ENCODE data around the gene PIP5KL1. TPM values are rescaled to one million over a fixed set of nuclear protein-coding genes. Genes with fewer than 3 reads are reported as not detected.

The PIP5KL1 gene
- total RNA-seq, 1 experiment from 2014 or later = 21.9 TPM

DNA sequence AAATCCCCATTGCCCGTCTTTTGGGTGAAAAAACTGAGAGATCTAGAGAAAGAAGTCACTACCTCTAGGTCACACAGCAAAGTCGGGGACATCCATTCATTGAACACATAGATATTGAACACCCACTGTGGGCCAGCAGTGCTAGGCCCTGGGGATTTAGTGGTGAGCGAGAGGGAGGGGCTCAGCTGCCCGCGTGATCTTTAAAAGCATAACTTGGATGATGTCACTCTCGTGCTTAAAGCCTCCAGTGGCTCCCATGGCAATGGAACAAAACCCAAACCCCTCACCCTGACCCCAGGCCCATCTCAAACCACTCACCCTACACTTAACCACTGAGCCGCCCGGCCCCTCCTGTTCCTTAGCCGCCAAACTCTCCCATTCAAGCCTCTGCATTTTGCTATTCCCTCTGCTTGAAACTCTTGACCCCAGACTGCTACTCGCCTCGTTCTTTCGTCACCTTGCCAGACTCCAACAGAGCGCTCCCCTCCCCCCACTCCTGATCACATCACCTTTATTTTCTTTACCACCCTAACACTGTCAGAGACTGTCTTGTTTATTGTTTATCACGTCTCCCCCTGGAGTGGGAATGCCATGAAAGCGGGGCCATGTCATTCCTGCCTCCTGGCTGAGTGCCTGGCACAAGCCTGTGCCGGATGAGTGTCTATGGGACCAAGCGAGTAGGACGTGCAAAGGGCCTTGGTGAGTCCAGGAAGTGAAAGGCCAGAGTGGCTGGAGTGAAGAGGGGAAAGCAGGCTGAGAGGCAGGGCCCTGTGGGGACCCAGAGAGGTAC lies 710 bp upstream of the PIP5KL1 start:
- no peaks in the 10 kb centered on the region for H3K9me3 ChIP-seq (ENCODE audit: insufficient read depth, low read depth)
- peaks cover 52% of the 10 kb centered on the region for H3F3A ChIP-seq (ENCODE audit: insufficient read depth, low read depth)
- H3K9me2 ChIP-seq (ENCODE audit: insufficient read depth) = no peaks in the 10 kb centered on the region
- peaks cover 42% of the 10 kb centered on the region for H3K4me1 ChIP-seq (replicated peaks; ENCODE audit: insufficient read depth)
- no peak overlapping the region for H3K27ac ChIP-seq
- peak in 1 of 2 experiments; percentile 46 for DNase-seq
- ChIA-PET POLR2A (ENCODE audit: unreplicated experiment) (interaction anchor here (0.5 to 0.6 kb wide), 2 partner anchors 70 to 148 kb away, joined by 6 read pairs; no protein-coding TSS in a partner anchor), CTCF (interaction anchor here (0.6 kb wide), 1 partner anchor 104 kb away, joined by 9 read pairs; no protein-coding TSS in a partner anchor)
- BruUV-seq (replicated peaks) = no TSS peak
- TF ChIP-seq, protein P1, sequence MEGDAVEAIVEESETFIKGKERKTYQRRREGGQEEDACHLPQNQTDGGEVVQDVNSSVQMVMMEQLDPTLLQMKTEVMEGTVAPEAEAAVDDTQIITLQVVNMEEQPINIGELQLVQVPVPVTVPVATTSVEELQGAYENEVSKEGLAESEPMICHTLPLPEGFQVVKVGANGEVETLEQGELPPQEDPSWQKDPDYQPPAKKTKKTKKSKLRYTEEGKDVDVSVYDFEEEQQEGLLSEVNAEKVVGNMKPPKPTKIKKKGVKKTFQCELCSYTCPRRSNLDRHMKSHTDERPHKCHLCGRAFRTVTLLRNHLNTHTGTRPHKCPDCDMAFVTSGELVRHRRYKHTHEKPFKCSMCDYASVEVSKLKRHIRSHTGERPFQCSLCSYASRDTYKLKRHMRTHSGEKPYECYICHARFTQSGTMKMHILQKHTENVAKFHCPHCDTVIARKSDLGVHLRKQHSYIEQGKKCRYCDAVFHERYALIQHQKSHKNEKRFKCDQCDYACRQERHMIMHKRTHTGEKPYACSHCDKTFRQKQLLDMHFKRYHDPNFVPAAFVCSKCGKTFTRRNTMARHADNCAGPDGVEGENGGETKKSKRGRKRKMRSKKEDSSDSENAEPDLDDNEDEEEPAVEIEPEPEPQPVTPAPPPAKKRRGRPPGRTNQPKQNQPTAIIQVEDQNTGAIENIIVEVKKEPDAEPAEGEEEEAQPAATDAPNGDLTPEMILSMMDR (conservative IDR thresholded peaks at IDR 0.05) = no peak
- intact Hi-C loops (cut with micrococcal nuclease; ENCODE audit: unreplicated experiment) = no loop called here
- no peaks in the 10 kb centered on the region for H3K36me3 ChIP-seq (ENCODE audit: low read depth)
- 0 out of 2 replicates have a peak, but pooled peaks cover 3% of the 10 kb centered on the region for H4K20me1 ChIP-seq (ENCODE audit: insufficient read depth)
- peak overlapping the region; percentile 88 for H3K4me2 ChIP-seq
- H3K79me2 ChIP-seq (ENCODE audit: low read depth) = peaks cover 18% of the 10 kb centered on the region
- peak overlapping the region; percentile 58 for H3K4me3 ChIP-seq
- H3K27me3 ChIP-seq (ENCODE audit: insufficient read depth, low read depth) = no peaks in the 10 kb centered on the region
- 0 out of 2 replicates have a peak overlapping the region, but pooled peaks have one; percentile 48 for H2AFZ ChIP-seq

DNA sequence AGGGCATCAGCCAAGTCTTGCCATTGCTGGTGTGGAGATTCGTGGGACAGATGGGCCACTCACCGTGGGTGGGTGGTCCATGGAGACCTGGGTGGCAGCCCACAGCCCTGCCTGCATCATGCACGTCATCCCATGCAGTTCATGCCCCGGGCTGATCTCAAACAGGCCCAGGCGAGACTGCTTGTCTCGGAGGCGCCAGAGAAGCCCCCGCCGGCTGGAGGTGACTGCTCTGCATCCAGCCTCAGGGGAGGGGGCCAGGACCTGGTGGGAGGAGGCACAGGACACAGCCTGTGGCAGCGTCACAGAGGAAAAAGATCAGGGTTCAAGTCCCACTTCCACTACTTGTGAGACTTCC lies 975 bp downstream of the PIP5KL1 start:
- Histone ChIP-seq H3K79me2 (ENCODE audit: low read depth) (0 out of 2 replicates have a peak, but pooled peaks cover 4% of the 10 kb centered on the region), H3K4me2 (no peak overlapping the region), H3K36me3 (ENCODE audit: low read depth) (no peaks in the 10 kb centered on the region), H2AFZ (no peak overlapping the region), H3K4me3 (no peak overlapping the region), H3K27ac (no peak overlapping the region), H3F3A (ENCODE audit: insufficient read depth, low read depth) (peaks cover 56% of the 10 kb centered on the region), H3K9me3 (ENCODE audit: insufficient read depth, low read depth) (no peaks in the 10 kb centered on the region), H3K4me1 (replicated peaks; ENCODE audit: insufficient read depth) (peaks cover 37% of the 10 kb centered on the region), H3K9me2 (ENCODE audit: insufficient read depth) (no peaks in the 10 kb centered on the region), H3K27me3 (ENCODE audit: insufficient read depth, low read depth) (no peaks in the 10 kb centered on the region), H4K20me1 (ENCODE audit: insufficient read depth) (0 out of 2 replicates have a peak, but pooled peaks cover 3% of the 10 kb centered on the region)
- no peak for DNase-seq
- ChIA-PET CTCF (no interaction called here), POLR2A (ENCODE audit: unreplicated experiment) (interaction anchor here (1.0 kb wide), 1 partner anchor 149 kb away, joined by 13 read pairs; no protein-coding TSS in a partner anchor)
- TF ChIP-seq, protein P1 (conservative IDR thresholded peaks at IDR 0.05) = no peak
- no peak for TF ChIP-seq EZH2 (IDR thresholded peaks at IDR 0.05; ENCODE audit: low read depth)
- intact Hi-C loops (cut with micrococcal nuclease; ENCODE audit: unreplicated experiment) = no loop called here
- no TSS peak for BruUV-seq (replicated peaks)

DNA sequence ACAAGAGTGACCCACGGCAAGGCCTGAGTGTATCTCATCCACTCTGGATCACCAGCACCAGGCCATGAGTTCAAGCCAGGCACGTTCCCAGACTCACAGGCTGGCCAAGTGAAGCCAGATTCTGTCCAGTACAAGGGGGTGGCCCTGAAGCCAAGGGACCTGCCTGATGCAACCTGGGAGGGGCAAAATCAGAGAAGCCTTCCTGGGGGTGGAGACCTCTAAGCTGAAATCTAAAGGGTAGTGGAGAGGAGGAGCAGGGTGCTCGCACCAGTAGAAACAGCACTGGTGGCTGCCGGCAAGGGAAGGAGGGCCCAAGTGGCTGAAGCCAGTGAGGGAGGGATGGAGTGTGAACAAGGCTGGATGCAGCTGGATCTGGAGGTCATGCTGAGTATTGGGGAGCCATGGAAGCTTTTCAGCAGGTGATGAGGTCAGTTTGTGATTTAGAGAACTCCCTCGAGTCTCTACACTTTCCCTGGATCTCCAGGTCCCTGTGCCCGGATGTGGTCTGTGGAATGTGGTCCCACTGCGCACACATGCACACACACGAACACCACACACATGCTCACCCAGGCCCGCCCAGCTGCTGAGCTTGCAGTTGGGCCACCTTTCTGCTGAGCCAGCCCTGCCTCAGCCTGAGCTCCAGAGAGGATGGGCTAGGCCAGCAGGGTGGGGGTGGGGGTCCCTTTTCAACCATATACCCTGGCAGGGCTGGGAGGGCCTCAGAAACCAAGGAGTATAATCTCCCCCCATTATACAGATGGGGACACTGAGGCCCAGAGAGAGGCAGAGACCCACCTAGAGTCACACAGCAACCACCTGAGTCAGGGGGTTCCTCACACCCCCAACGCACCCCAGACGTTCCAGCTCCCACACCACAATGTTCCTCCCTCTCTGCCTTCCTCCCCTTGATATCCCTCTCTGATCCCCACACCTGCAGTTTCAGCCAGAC lies 1.6 kb downstream of the PIP5KL1 start:
- peaks cover 59% of the 10 kb centered on the region for H3F3A ChIP-seq (ENCODE audit: insufficient read depth, low read depth)
- no peaks in the 10 kb centered on the region for H3K9me3 ChIP-seq (ENCODE audit: insufficient read depth, low read depth)
- TF ChIP-seq, protein P1 (conservative IDR thresholded peaks at IDR 0.05) = no peak
- TF ChIP-seq EZH2 (IDR thresholded peaks at IDR 0.05; ENCODE audit: low read depth) = no peak
- ChIA-PET POLR2A (ENCODE audit: unreplicated experiment) (interaction anchor here (0.6 kb wide), 1 partner anchor 200 kb away, joined by 12 read pairs; no protein-coding TSS in a partner anchor), CTCF (interaction anchor here (0.6 to 1.0 kb wide), 4 partner anchors 95 to 200 kb away, joined by 3 to 7 read pairs (median 4); no protein-coding TSS in a partner anchor)
- no peaks in the 10 kb centered on the region for H3K9me2 ChIP-seq (ENCODE audit: insufficient read depth)
- H2AFZ ChIP-seq = no peak overlapping the region
- H3K4me2 ChIP-seq = peak overlapping the region; percentile 91
- H4K20me1 ChIP-seq (ENCODE audit: insufficient read depth) = 0 out of 2 replicates have a peak, but pooled peaks cover 3% of the 10 kb centered on the region
- H3K4me1 ChIP-seq (replicated peaks; ENCODE audit: insufficient read depth) = peaks cover 37% of the 10 kb centered on the region
- H3K27me3 ChIP-seq (ENCODE audit: insufficient read depth, low read depth) = no peaks in the 10 kb centered on the region
- no peaks in the 10 kb centered on the region for H3K79me2 ChIP-seq (ENCODE audit: low read depth)
- H3K27ac ChIP-seq = no peak overlapping the region
- no TSS peak for BruUV-seq (replicated peaks)
- intact Hi-C loops (cut with micrococcal nuclease; ENCODE audit: unreplicated experiment) = no loop called here
- peak overlapping the region; percentile 63 for H3K4me3 ChIP-seq
- DNase-seq = no peak
- no peaks in the 10 kb centered on the region for H3K36me3 ChIP-seq (ENCODE audit: low read depth)

Data from PC-9 (cell line).